Activated CD4-positive, alpha-beta T cell treated with anti-CD3 and anti-CD28 coated beads for 36 hours (primary cell): ENCODE data around the gene FXR2. TPM values are rescaled to one million over a fixed set of nuclear protein-coding genes. Genes with fewer than 3 reads are reported as not detected.

Source experiments
- ATAC-seq: fragments of 200-7000 bp; cut with Tn5 transposase; one replicate; pipeline ENCODE4 v1.10.0; 2021; ENCODE audit warnings: mild to moderate bottlenecking, moderate library complexity
- CTCF ChIA-PET: fragments of 350-600 bp; sonication (Branson Sonifier 250); formaldehyde crosslinking; loops from one replicate; lab custom pipeline; 2021; ENCODE audit warnings: antibody characterized with exemption; lab: Charles Lee
- POLR2A ChIA-PET: fragments of 350-600 bp; sonication (Branson Sonifier 250); formaldehyde crosslinking; loops from one replicate; lab custom pipeline; 2021; ENCODE audit warnings: antibody characterized with exemption, inconsistent platforms; lab: Charles Lee
- DNase-seq: peaks from one replicate; pipeline ENCODE4 v3.0.0-alpha.2; 2020
- H3K27ac Mint-ChIP-seq: one replicate; pipeline ENCODE4 v1.8.0; 2021; ENCODE audit warnings: mixed read lengths
- H3K27me3 Mint-ChIP-seq: one replicate; pipeline ENCODE4 v1.8.0; 2021; ENCODE audit warnings: mixed read lengths
- H3K36me3 Mint-ChIP-seq: one replicate; pipeline ENCODE4 v1.8.0; 2021; ENCODE audit warnings: low read depth, mixed read lengths
- H3K4me1 Mint-ChIP-seq: one replicate; pipeline ENCODE4 v1.8.0; 2021; ENCODE audit warnings: mixed read lengths
- H3K4me3 Mint-ChIP-seq: one replicate; pipeline ENCODE4 v1.8.0; 2021; ENCODE audit warnings: mild to moderate bottlenecking, moderate library complexity, mixed read lengths
- H3K9me3 Mint-ChIP-seq: one replicate; pipeline ENCODE4 v1.8.0; 2021; ENCODE audit warnings: low read depth, mixed read lengths
- intact Hi-C, 2 experiments: fragments of 100-400 bp; cut with DNase I in 1 of 2; cut with micrococcal nuclease in 1 of 2; formaldehyde crosslinking; loops; one replicate each; pipeline versions ENCODE4 v1.14.2 to v1.15.1; 2022 to 2024; cut with DNase I, micrococcal nuclease
- total RNA-seq, 2 experiments: library from RNA; stranded (reverse); gene quantifications; one replicate each; pipeline ENCODE4 v1.2.3, GENCODE V29; 2021

FXR2 gene
- total RNA-seq, 2 experiments from 2014 or later = 35.6 to 50.2 TPM

DNA sequence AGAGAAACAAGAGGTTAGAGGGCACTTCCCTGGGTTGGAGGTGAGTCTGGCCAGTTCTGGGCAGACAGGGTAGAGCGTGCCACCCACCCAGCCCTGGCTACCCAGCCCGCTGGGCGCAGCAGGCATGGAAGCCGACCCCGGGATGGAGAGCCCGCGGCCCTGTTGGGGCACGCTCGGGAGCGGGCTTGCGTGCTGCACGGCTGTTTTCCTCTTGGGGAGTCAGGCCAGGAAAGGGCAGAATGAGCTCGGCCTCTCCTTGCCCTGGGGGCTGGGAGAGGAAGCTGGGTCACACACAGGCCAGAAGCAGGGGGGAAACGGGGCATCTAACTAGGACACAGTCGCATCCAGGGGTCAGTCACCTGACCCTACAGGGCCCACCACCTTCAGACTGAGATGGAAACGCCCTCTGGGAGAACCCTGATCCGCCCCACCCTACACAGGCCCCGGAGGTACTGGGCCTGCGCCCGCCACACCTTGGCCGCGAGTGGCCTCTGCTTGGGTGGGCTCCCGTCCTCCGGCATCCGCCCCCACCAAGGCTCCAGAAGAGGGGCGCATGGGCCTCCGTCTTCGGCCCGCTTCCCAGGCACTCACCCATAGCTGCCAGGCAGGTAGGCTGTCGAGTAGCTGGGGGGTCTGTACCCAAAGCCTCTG lies 26.0 kb downstream of the FXR2 start:
- peaks cover 41% of the 10 kb centered on the region for H3K36me3 Mint-ChIP-seq
- no peaks in the 10 kb centered on the region for H3K9me3 Mint-ChIP-seq
- H3K27me3 Mint-ChIP-seq = no peaks in the 10 kb centered on the region
- peaks cover 16% of the 10 kb centered on the region for H3K4me1 Mint-ChIP-seq
- POLR2A ChIA-PET = interaction anchor here (0.6 to 1.7 kb wide), 4 partner anchors 12 to 99 kb away, joined by 3 to 5 read pairs (median 4); partner anchors contain the start of gene TP53
- CTCF ChIA-PET = interaction anchor here (0.5 to 2.3 kb wide), 19 partner anchors 9 to 291 kb away, joined by 3 to 12 read pairs (median 4); partner anchors contain the start of genes CD68, CHRNB1, FXR2 and TMEM95
- ATAC-seq (no peak), DNase-seq (no peak)
- H3K27ac Mint-ChIP-seq = no peak overlapping the region
- intact Hi-C loops = loop anchor here in 1 of 2 experiments (1.0 to 2.0 kb wide), 4 partner anchors 66 to 308 kb away; no protein-coding TSS in a partner anchor
- no peak overlapping the region for H3K4me3 Mint-ChIP-seq

DNA sequence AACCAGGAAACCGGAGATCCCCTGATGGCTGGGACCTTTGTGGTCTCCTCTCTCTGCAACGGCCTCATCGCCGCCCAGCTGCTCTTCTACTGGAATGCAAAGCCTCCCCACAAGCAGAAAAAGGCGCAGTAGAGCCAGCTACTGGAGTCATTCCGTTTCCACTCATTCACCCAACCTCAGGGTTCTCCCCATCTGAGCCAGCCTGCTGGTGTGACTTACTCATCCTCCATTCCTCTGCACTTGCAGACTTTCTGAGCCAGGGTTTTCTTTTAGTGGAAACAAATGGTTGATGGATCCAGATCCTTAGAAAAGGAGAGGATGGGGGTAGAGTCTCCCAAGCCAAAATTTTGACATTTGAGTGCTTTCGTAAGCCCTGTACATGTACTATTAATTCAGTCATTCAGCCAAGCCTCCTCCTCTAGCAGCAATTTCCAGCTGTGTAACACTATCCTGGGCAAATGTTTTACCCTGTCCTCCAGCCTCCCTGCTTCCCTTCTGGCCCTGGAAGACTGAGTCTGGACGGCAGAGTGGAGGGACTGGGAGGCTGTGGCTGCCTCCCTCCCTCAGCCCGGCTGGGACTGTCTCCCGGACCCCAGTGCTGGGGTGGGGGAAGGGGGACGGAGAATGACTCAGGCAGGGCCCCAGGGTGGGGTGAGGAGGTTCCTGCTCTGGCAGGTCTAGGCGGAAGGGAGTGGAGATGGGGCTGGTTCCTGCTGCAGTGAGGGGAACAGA lies 27.1 kb downstream of the FXR2 start:
- ATAC-seq (no peak), DNase-seq (no peak)
- no peak overlapping the region for H3K4me3 Mint-ChIP-seq
- peaks cover 21% of the 10 kb centered on the region for H3K4me1 Mint-ChIP-seq
- peaks cover 34% of the 10 kb centered on the region for H3K36me3 Mint-ChIP-seq
- ChIA-PET CTCF (interaction anchor here (1.2 to 2.3 kb wide), 4 partner anchors 12 to 151 kb away, joined by 5 to 9 read pairs (median 6); partner anchors contain the start of genes TP53 and WRAP53), POLR2A (interaction anchor here (1.2 kb wide), 1 partner anchor 99 kb away, joined by 3 read pairs; no protein-coding TSS in a partner anchor)
- H3K9me3 Mint-ChIP-seq = no peaks in the 10 kb centered on the region
- intact Hi-C loops = loop anchor here in 1 of 2 experiments (2.0 kb wide), 2 partner anchors 65 to 73 kb away; no protein-coding TSS in a partner anchor
- no peaks in the 10 kb centered on the region for H3K27me3 Mint-ChIP-seq
- no peak overlapping the region for H3K27ac Mint-ChIP-seq

DNA sequence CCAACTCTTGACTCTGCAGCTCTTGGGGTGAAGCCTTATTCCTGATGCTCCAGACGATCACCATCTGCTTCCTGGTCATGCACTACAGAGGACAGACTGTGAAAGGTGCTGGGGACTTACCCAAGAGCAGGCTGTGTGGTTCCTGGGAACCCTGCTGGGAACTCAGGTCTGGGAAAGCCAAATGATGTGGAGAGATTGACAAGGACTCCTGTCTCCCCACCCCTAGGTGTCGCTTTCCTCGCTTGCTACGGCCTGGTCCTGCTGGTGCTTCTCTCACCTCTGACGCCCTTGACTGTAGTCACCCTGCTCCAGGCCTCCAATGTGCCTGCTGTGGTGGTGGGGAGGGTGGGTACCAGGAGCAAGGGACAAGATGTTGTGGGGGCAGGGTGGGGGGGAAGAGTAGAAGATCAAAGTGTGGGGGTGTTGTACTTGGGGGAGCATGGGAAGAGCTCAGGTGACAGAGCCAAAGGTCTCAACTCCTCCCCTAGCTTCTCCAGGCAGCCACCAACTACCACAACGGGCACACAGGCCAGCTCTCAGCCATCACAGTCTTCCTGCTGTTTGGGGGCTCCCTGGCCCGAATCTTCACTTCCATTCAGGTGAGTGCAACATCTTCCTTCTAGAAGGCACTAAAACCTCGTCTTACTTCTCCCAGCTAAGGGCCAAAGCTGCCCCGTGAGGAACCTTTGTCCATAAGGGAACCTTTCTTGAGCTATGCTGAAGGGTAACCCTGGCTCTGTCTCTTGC lies 27.9 kb downstream of the FXR2 start:
- no peak for DNase-seq
- H3K36me3 Mint-ChIP-seq = peaks cover 34% of the 10 kb centered on the region
- no peak for ATAC-seq

DNA sequence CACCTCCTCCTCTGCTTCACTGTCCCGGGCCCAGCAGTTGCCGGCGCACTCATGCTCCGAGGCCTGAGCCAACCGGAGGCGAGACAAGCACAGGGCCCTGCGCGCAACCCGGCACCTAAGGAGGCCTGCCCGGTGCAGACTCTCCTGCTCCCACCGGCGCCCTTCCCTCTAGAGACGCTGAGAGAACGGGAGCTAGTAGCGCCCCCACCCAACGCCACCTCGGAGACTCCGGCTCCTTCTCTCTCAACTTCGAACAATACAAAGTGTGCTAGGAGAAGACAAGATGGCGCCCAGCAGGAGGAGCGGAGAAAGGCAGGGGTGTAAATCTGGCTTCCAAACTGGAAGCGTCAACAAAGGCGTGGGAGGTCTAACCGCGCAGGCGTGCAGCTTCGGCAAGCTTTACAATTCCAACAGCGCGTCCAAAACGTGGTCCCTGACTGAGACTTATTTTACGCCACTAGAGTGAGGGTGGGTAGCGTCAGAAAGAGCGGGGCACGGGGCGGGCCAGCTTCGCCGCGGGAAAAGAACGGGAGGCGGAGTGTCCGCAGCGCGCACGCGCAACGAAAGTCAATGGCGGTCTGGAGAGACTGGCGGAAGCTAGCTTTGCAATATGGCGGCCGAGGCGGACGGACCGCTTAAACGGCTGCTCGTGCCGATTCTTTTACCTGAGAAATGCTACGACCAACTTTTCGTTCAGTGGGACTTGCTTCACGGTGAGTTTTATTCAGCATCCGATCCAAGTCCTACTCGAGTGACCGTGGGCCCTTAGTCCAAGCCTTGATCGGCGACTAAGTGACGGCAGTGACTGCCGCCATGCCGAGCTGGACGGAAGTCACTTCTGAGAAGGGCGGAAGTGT lies 31.2 kb downstream of the FXR2 start, which contains the start of gene MPDU1:
Gene MPDU1 (plus strand): TSS at position 600 of the 857 bp plus-strand sequence. CDS start 11 bp downstream, at position 611.
- Mint-ChIP-seq H3K4me1 (peaks cover 56% of the 10 kb centered on the region), H3K4me3 (peak within 1 kb of the TSS; percentile 82), H3K9me3 (no peaks in the 10 kb centered on the region), H3K27ac (peak within 1 kb of the TSS; percentile 100), H3K27me3 (no peaks in the 10 kb centered on the region), H3K36me3 (peaks cover 43% of the 10 kb centered on the region)
- ChIA-PET POLR2A (interaction anchor here (0.5 to 3.0 kb wide), 15 partner anchors 8 to 420 kb away, joined by 3 to 43 read pairs (median 5); partner anchors contain the start of genes FXR2, POLR2A, TMEM102 and TP53), CTCF (interaction anchor here (0.8 to 3.4 kb wide), 9 partner anchors 9 to 232 kb away, joined by 3 to 30 read pairs (median 7); partner anchors contain the start of genes FXR2, SENP3, TMEM102 and TP53)
- peak; percentile 98 for DNase-seq
- intact Hi-C loops = loop anchor here (1.0 to 5.0 kb wide), 12 partner anchors 11 to 349 kb away; partner anchors contain the start of genes FXR2 (in 2 of the 2), CNTROB (in 1 of the 2), NAA38 (in 1 of the 2) and POLR2A (in 1 of the 2)
- ATAC-seq = peak; percentile 77

More for the DNA sequence above, 27.9 kb downstream of the FXR2 start:
- ChIA-PET POLR2A (interaction anchor here (1.2 kb wide), 1 partner anchor 100 kb away, joined by 3 read pairs; no protein-coding TSS in a partner anchor), CTCF (interaction anchor here (0.6 to 1.8 kb wide), 4 partner anchors 26 to 150 kb away, joined by 4 to 6 read pairs (median 6); partner anchors contain the start of genes TP53 and WRAP53)
- no peak overlapping the region for H3K4me3 Mint-ChIP-seq
- no peaks in the 10 kb centered on the region for H3K27me3 Mint-ChIP-seq
- no peak overlapping the region for H3K27ac Mint-ChIP-seq
- no peaks in the 10 kb centered on the region for H3K9me3 Mint-ChIP-seq
- peaks cover 28% of the 10 kb centered on the region for H3K4me1 Mint-ChIP-seq
- intact Hi-C loops = no loop called here

DNA sequence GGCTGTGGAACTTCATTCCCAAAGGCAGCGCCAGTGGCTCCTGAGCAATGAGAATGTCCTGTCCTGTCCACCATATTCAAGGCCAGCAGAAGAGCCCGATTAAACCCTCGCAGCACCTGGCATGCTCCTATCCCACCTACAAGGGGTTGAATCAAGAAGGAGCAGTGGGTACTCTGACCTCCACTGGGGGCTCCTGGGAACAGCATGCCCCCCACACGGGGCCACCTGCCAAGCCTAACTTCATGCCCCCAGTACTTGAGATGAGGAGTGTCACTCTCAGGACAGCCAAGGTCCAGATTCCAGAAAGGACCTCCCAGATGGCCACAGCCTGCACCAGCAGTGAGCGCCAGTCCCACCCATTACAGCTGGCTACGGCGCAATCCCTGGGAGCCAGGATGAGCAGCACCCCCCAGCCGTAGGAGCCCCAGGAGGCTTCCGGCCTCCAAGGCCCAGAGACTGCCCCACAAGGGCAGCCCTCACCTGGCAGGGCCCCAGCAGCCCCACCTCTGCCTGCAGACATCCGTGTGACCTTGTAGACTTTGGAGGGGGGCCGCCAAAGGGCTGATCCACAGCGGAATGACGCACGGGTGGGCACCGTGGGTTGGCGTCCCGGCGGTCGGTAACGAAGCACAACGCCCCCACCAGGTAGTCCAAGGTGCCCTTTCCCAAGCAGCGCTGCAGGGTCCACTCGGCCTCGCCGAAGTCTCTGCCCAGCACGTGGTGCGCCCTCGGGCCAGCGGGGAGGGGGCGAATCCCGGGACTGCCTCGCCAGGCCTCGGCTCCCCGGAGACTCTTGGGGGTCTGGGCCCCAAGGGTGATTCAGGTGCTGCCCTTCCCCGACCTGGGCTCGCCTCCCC lies 32.1 kb downstream of the FXR2 start:
- H3K9me3 Mint-ChIP-seq = no peaks in the 10 kb centered on the region
- H3K4me3 Mint-ChIP-seq = peak overlapping the region; percentile 82
- no peaks in the 10 kb centered on the region for H3K27me3 Mint-ChIP-seq
- no peak for ATAC-seq
- POLR2A ChIA-PET = interaction anchor here (0.8 to 3.0 kb wide), 7 partner anchors 7 to 253 kb away, joined by 3 to 43 read pairs (median 11); partner anchors contain the start of genes FXR2, POLR2A, TP53 and WRAP53
- DNase-seq = no peak
- H3K27ac Mint-ChIP-seq = peak overlapping the region; percentile 100
- CTCF ChIA-PET = interaction anchor here (1.0 to 3.4 kb wide), 5 partner anchors 22 to 227 kb away, joined by 3 to 30 read pairs (median 5); partner anchors contain the start of genes SENP3 and TMEM102
- intact Hi-C loops = loop anchor here (1.0 to 5.0 kb wide), 9 partner anchors 10 to 350 kb away; partner anchors contain the start of genes CNTROB (in 1 of the 2), NAA38 (in 1 of the 2), POLR2A (in 1 of the 2) and SENP3 (in 1 of the 2)
- H3K36me3 Mint-ChIP-seq = peaks cover 45% of the 10 kb centered on the region
- peaks cover 64% of the 10 kb centered on the region for H3K4me1 Mint-ChIP-seq

DNA sequence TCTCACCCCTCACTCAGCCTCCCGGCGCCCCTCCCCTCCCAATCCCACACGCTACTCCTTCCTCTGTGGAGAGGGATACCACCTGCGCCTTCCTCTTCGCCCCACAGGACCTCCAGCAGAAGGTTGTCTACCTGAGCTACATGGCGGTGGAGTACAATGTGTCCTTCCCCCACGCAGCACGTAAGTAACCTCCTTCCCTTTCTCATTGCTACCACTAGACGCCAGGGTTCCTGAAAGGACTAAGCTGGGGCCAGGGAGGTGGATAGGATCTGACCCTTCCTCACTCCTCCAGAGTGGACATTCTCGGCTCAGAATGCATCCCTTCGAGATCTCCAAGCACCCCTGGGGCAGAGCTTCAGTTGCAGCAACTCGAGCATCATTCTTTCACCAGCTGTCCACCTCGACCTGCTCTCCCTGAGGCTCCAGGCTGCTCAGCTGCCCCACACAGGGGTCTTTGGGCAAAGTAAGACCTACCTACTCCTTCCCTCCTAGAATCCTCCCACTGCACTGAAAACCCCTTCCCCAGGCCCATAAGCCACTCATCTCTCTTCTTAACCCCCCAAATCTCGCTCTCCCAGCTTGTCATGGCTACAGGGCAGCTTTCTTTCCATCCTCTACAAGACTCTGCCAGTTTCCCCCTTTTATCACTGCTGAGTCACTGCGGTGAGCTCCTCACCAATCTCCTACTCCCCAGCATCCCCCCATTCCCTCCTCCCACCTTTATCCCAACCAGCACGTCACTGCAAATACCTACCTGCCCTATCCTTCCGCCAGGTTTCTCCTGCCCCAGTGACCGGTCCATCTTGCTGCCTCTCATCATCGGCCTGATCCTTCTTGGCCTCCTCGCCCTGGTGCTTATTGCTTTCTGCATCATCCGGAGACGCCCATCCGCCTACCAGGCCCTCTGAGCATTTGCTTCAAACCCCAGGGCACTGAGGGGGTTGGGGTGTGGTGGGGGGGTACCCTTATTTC lies 33.8 kb downstream of the FXR2 start:
- ChIA-PET CTCF (interaction anchor here (0.6 to 1.6 kb wide), 6 partner anchors 21 to 284 kb away, joined by 3 to 5 read pairs (median 3); partner anchors contain the start of gene TNFSF12), POLR2A (interaction anchor here (0.6 to 3.9 kb wide), 3 partner anchors 56 to 251 kb away, joined by 3 to 25 read pairs (median 5); partner anchors contain the start of genes NEURL4, TP53 and WRAP53)
- no peak for ATAC-seq
- intact Hi-C loops = loop anchor here in 1 of 2 experiments (5.0 kb wide), 1 partner anchor 351 kb away; the partner anchor contains the start of genes CNTROB and TRAPPC1
- H3K9me3 Mint-ChIP-seq = no peaks in the 10 kb centered on the region
- H3K4me3 Mint-ChIP-seq = no peak overlapping the region
- H3K4me1 Mint-ChIP-seq = peaks cover 76% of the 10 kb centered on the region
- peak overlapping the region; percentile 94 for H3K27ac Mint-ChIP-seq
- peaks cover 59% of the 10 kb centered on the region for H3K36me3 Mint-ChIP-seq
- no peaks in the 10 kb centered on the region for H3K27me3 Mint-ChIP-seq
- no peak for DNase-seq

DNA sequence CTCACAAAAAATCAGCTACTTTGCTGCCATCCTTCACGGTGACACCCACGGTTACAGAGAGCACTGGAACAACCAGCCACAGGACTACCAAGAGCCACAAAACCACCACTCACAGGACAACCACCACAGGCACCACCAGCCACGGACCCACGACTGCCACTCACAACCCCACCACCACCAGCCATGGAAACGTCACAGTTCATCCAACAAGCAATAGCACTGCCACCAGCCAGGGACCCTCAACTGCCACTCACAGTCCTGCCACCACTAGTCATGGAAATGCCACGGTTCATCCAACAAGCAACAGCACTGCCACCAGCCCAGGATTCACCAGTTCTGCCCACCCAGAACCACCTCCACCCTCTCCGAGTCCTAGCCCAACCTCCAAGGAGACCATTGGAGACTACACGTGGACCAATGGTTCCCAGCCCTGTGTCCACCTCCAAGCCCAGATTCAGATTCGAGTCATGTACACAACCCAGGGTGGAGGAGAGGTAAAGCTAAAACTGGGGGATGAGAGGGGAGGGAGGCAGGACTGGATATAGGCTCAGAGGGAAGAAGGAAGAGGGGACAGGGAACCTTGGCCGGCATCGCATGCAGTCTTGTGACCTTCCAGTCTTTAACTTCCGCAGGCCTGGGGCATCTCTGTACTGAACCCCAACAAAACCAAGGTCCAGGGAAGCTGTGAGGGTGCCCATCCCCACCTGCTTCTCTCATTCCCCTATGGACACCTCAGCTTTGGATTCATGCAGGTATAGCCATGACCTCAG lies 34.7 kb downstream of the FXR2 start:
- Mint-ChIP-seq H3K9me3 (no peaks in the 10 kb centered on the region), H3K4me1 (peaks cover 80% of the 10 kb centered on the region), H3K4me3 (peak overlapping the region; percentile 56), H3K27ac (peak overlapping the region; percentile 94), H3K27me3 (no peaks in the 10 kb centered on the region), H3K36me3 (peaks cover 64% of the 10 kb centered on the region)
- POLR2A ChIA-PET = interaction anchor here (0.6 to 3.9 kb wide), 8 partner anchors 10 to 338 kb away, joined by 3 to 25 read pairs (median 3); partner anchors contain the start of genes GABARAP, NEURL4, SOX15 and TP53
- ATAC-seq (no peak), DNase-seq (peak; percentile 55)
- intact Hi-C loops = loop anchor here (5.0 to 10.0 kb wide), 3 partner anchors 352 to 575 kb away; partner anchors contain the start of genes CNTROB (in 1 of the 2), PER1 (in 1 of the 2), SLC16A11 (in 1 of the 2) and TRAPPC1 (in 1 of the 2)
- CTCF ChIA-PET = interaction anchor here (0.7 to 1.6 kb wide), 8 partner anchors 9 to 283 kb away, joined by 3 to 8 read pairs (median 4); partner anchors contain the start of genes SOX15 and TNFSF12
